GM12875 (cell line): ENCODE data around the gene MED8.
"Not testable (repeated sequence)": the region's sequence is repeated elsewhere in the genome, so short reads cannot be mapped to it uniquely, and the experiment has no call there.

Experiments used
- H3K4me3 ChIP-seq: one replicate; pipeline ENCODE4 v1.5.1; 2011; ENCODE audit warnings: low read depth, low read length, control low read depth
- CTCF ChIP-seq: IDR thresholded peaks from 2 replicates; pipeline ENCODE4 v1.5.1; 2011; ENCODE audit warnings: low read depth, mild to moderate bottlenecking, control low read depth, inconsistent platforms, low read length, moderate library complexity, borderline replicate concordance; ENCODE audit not compliant: insufficient read depth

Gene MED8

GRCh38 chr1:43373066-43373940 is 16.3 kb downstream of the MED8 start:
- H3K4me3 ChIP-seq, result no peak overlapping the region
- no peak for TF ChIP-seq CTCF

- TF ChIP-seq CTCF, result no peak
- no peak overlapping the region for H3K4me3 ChIP-seq
Measured at GRCh38 chr1:43372172-43372571, 17.4 kb downstream of the MED8 start.

GRCh38 chr1:43370564-43370963 is 19.0 kb downstream of the MED8 start:
- H3K4me3 ChIP-seq, result no peak overlapping the region
- TF ChIP-seq CTCF, result no peak

- H3K4me3 ChIP-seq, result not testable (repeated sequence)
Measured at GRCh38 chr1:43369779-43370178, 19.8 kb downstream of the MED8 start.

- no peak for TF ChIP-seq CTCF
- H3K4me3 ChIP-seq, result peak overlapping the region; percentile 91
Measured at GRCh38 chr1:43368646-43369020, 21.0 kb downstream of the MED8 start.

GRCh38 chr1:43367904-43368645 is 21.5 kb downstream of the MED8 start, which contains the start of gene ELOVL1:
TSS of gene ELOVL1 (minus strand) at chr1:43368011. CDS start at chr1:43365609, 2,402 bp downstream.
- peak within 1 kb of the TSS; percentile 91 for H3K4me3 ChIP-seq
- TF ChIP-seq CTCF, result peak; percentile 30; the same call in 1 of the 2 replicates

GRCh38 chr1:43367026-43367903 is 22.3 kb downstream of the MED8 start:
- peak overlapping the region; percentile 91 for H3K4me3 ChIP-seq
- TF ChIP-seq CTCF, result no peak
